ENCODE data around the gene ZNFX1.
"Not testable (repeated sequence)": the region's sequence is repeated elsewhere in the genome, so short reads cannot be mapped to it uniquely, and the experiment has no call there.

ZNFX1 gene

DNA sequence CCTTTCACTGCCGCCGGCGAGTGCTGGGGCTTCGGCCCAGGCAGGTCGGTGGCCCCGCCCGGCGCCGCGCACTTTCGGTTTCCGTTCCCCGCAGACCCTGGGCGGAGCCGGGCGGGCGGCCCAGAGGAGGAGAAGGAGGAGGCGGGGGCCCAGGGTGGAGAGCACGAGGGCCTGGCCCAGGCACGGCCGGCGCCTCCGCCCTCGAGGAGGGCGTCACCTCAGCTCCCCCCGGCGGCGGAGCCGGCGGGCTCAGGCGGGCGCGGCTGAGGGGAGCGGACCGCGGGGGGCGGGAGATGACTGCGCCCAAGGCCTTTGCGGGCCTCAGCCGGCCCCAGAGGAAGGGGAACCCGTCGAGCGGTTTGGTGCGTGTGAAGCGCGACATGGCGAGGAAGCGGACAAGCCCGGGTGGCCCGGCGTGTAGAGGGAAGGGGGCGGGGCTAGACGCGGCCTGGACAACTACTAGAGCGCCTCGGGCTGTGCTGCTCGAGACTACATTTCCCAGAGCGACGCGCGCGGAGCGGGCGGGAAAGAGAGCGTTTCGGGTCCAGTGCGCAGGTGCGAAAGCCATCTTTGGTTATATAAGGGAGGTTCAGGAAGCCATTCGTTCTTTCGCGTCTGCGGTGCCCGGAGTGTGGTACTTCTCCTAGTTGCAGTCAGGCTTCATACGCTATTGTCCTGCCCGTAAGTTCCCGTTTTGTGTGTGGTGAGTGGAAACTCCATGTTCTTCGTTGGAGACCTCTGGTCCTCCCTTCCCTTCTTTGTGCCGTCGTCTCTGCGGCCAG, at the start of gene ZNFX1:
Gene ZNFX1, minus strand, starts transcription at position 22 of the 782 bp plus-strand sequence. CDS start 2,218 bp downstream, outside the sequence.
- DNase-seq, result peak; percentile 98

DNA sequence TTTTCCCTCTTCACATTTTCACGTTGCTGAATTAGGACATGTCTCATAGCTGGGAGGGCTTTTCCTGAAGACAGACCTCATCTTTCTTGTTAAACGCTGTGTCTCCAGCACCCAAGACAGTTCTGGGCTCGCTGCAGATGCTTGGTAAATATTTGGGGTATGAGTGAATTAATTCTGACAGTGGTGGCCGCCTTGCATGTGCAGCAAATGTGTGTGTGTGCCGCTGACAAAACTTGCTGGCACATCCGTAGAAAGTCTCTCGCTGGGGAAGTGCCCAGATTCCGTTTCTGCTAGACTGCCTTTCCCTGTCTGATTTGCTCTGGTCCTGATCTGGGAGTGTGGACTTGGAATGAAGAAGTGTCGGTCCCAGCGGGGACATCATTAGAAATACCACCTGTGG, 48.2 kb upstream of the ZNFX1 start:
- DNase-seq, result no peak

DNA sequence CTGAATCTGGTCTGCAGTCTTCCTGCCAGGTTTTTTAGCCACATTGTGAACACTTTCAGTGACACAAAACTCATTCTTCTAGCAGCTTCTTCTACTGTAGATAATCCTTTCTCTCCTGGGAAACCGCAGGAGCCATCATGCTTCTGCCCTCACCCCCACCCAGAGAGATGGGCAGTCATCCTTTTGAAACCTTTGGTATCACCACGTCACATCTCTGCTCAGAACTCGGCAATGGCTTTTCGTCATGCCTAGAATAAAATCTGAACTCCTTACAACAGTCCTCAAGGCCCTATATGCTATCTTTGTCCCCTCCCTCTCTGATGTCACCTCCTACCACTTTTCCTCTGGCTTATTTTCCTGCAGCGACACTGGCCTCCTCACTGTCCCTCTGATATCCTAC, 46.4 kb upstream of the ZNFX1 start:
- DNase-seq, result no peak

GRCh38 chr20:49323622-49324238, 45.9 kb upstream of the ZNFX1 start:
- no peak for DNase-seq

DNA sequence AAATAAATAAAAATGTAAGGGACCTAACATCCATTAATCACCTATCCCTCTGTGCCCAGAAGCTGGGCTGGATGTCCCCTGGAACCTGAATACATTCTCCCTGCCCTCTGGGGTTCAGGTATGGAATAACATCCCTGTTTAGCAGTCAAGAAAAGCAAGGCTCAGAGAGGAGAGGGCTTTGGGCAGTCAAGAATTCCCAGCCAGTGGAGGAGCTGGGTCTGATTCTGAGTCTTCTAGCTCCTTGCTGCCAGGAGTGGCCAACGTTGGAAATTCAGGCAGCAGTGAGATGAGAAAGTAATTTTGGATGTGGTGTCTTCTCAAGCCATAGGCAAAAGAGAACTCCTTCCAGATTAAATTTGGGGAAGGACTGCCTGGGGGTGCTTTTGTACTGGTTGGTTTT, 42.6 kb upstream of the ZNFX1 start:
- DNase-seq, result no peak

- no peak for DNase-seq
Measured at GRCh38 chr20:49319208-49319809, 41.5 kb upstream of the ZNFX1 start.

GRCh38 chr20:49318430-49319207, 40.8 kb upstream of the ZNFX1 start:
- no peak for DNase-seq

DNA sequence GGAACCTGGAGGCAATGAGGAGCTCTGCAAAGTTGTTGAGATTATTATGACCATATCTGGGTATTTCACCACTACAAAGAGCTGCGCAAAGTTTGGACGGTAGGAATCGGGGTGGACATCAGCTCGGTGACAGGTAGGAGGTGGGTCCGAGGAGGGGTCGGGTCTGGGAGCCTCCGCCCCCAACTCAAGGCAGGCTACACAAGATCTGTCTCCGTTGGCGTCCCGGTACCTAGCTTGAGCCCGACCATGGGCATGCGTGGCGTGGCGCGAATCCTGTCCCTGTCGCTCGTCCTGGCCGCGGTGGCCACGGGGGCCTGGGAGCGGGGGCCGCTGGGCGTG, 40.2 kb upstream of the ZNFX1 start:
- no peak for DNase-seq

DNA sequence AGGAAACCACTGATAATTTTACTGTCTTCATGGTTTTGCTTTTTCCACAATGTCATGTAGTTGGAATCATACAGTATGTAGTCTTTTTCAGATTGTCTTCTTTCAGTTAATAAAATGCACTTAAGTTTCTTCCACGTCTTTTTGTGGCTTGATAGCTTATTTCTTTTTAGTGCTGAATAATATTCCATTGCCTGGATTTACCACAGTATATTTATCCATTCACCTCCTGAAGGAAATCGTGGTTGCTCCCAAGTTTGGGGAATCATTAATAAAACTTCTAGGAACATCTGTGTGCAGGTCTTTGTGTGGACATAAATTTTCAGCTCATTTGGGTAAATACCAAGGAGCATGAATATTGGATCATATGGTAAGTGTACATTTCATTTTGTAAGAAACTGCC, 38.8 kb upstream of the ZNFX1 start:
- DNase-seq, result no peak

- no peak for DNase-seq
Measured at GRCh38 chr20:49315580-49315979, 37.7 kb upstream of the ZNFX1 start.

- not testable (repeated sequence) for DNase-seq
Measured at GRCh38 chr20:49314052-49314451, 36.2 kb upstream of the ZNFX1 start.

GRCh38 chr20:49313283-49313682, 35.4 kb upstream of the ZNFX1 start:
- no peak for DNase-seq

GRCh38 chr20:49312661-49313060, 34.8 kb upstream of the ZNFX1 start:
- DNase-seq, result no peak

- DNase-seq, result no peak
Measured at GRCh38 chr20:49310705-49311104, 32.8 kb upstream of the ZNFX1 start.

GRCh38 chr20:49308875-49309274, 31.0 kb upstream of the ZNFX1 start:
- DNase-seq, result no peak

GRCh38 chr20:49306903-49307620, 29.2 kb upstream of the ZNFX1 start:
- DNase-seq, result no peak

- DNase-seq, result no peak
Measured at GRCh38 chr20:49303065-49303552, 25.3 kb upstream of the ZNFX1 start.

- DNase-seq, result no peak
Measured at GRCh38 chr20:49297605-49298530, 20.0 kb upstream of the ZNFX1 start.

- not testable (repeated sequence) for DNase-seq
Measured at GRCh38 chr20:49294002-49294654, 16.3 kb upstream of the ZNFX1 start.

GRCh38 chr20:49293122-49293521, 15.3 kb upstream of the ZNFX1 start:
- no peak for DNase-seq

DNA sequence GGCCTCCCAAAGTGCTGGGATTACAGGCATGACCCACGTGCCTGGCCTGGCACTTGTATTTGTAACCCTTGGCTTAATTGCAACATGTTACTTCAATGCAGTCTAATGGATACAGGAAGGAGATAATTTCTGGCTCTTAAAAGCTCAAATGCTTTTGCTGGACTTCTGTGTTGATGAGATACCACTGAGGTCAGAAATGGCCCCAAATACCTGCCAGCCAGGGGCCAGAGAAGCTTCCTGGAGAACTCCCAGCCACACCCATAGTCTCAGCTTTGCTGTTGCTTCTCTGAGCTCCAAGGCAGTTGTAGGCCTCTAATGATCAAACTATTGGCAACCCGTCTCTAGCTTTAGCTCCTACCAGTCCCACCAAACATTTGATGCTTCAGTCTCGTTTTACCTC, 14.2 kb upstream of the ZNFX1 start:
- no peak for DNase-seq

Measured in activated naive CD4-positive, alpha-beta T cell treated with anti-CD3 and anti-CD28 coated beads, Interleukin-2, amount 50 U/mL, for 16 hours (primary cell).